Endothelial cell of umbilical vein (primary cell): Measurements from ENCODE around the gene KLF13. TPM values are rescaled to one million over a fixed set of nuclear protein-coding genes. Genes with fewer than 3 reads are reported as not detected.

Source experiments
- BruUV-seq: library from RNA; stranded (reverse); fragments of 400-500 nt; replicated peaks from 2 replicates; lab custom pipeline; 2021; lab: Mats Ljungman, UMichigan
- CTCF ChIA-PET: fragments of 300-600, 350-600 bp; sonication (Branson Sonifier 250); formaldehyde crosslinking; loops from one replicate; lab custom pipeline; 2021; ENCODE audit warnings: antibody characterized with exemption, inconsistent platforms; lab: Charles Lee
- POLR2A ChIA-PET: fragments of 300-600, 350-600 bp; sonication (Branson Sonifier 250); formaldehyde crosslinking; loops from one replicate; lab custom pipeline; 2021; ENCODE audit warnings: antibody characterized with exemption, inconsistent platforms; lab: Charles Lee
- DNase-seq: peaks from one replicate; pipeline ENCODE4 v3.0.0-alpha.2; 2011; ENCODE audit warnings: low read depth, low spot score
- FAIRE-seq: peaks from 2 replicates; lab custom pipeline; 2011; peaks lifted over from hg19 to GRCh38; lab: Jason Lieb, UNC
- H2AFZ ChIP-seq: 2 replicates; pipeline ENCODE4 v1.6.0; 2012; ENCODE audit warnings: low read depth, low read length, control low read depth, inconsistent platforms
- H3K27ac ChIP-seq: 2 replicates; pipeline ENCODE4 v1.5.1; 2011; ENCODE audit warnings: low read depth, mild to moderate bottlenecking, control low read depth, low read length, moderate library complexity; ENCODE audit not compliant: insufficient read depth
- H3K27me3 ChIP-seq, 2 experiments: 2 replicates each; pipeline versions ENCODE4 v1.6.0 to v1.6.1; 2011; ENCODE audit warnings: low read length in 2 of 2, mixed read lengths in 1 of 2; ENCODE audit not compliant: control insufficient read depth in 2 of 2, insufficient read depth in 2 of 2
- H3K36me3 ChIP-seq, 2 experiments: 2 replicates in 1 of 2; 3 replicates in 1 of 2; pipeline ENCODE4 v1.5.1; 2011; ENCODE audit warnings: low read length in 2 of 2, mild to moderate bottlenecking in 1 of 2, moderate library complexity in 1 of 2; ENCODE audit not compliant: control insufficient read depth in 2 of 2, insufficient read depth in 2 of 2; ENCODE audit errors: extremely low read depth in 1 of 2
- H3K4me1 ChIP-seq: 3 replicates; pipeline ENCODE4 v1.5.1; 2011; ENCODE audit warnings: mild to moderate bottlenecking, low read length; ENCODE audit not compliant: control insufficient read depth, insufficient read depth; ENCODE audit errors: extremely low read depth
- H3K4me2 ChIP-seq: 2 replicates; pipeline ENCODE4 v1.6.1; 2011; ENCODE audit warnings: low read length, control low read depth, mixed read lengths; ENCODE audit not compliant: insufficient read depth
- H3K4me3 ChIP-seq, 3 experiments: fragments of 200-600 bp in 1 of 3; sonication (generic), shearing (Covaris generic) in 1 of 3; replicated peaks in 1 of 3; 2 replicates each; pipeline ENCODE4 v1.5.1; 2011 to 2016; ENCODE audit warnings: control low read depth in 3 of 3, low read length in 3 of 3, mild to moderate bottlenecking in 2 of 3, inconsistent platforms in 1 of 3, low read depth in 1 of 3, moderate library complexity in 1 of 3; ENCODE audit not compliant: insufficient read depth in 1 of 3
- H3K79me2 ChIP-seq: 2 replicates; pipeline ENCODE4 v1.6.0; 2012; ENCODE audit warnings: low read length, inconsistent platforms; ENCODE audit not compliant: control insufficient read depth, insufficient read depth
- H3K9ac ChIP-seq: replicated peaks from 2 replicates; pipeline ENCODE3; 2011; ENCODE audit warnings: low read length, control low read depth; ENCODE audit not compliant: insufficient read depth; ENCODE audit errors: extremely low read depth
- H3K9me1 ChIP-seq: replicated peaks from 3 replicates; pipeline ENCODE4 v1.6.0; 2011; ENCODE audit warnings: mild to moderate bottlenecking, low read length; ENCODE audit not compliant: control insufficient read depth, insufficient read depth; ENCODE audit errors: extremely low read depth
- H3K9me3 ChIP-seq: replicated peaks from 2 replicates; pipeline ENCODE4 v1.5.1; 2012; ENCODE audit warnings: low read length, inconsistent platforms; ENCODE audit not compliant: control insufficient read depth, insufficient read depth
- H4K20me1 ChIP-seq: replicated peaks from 2 replicates; pipeline ENCODE3; 2011; ENCODE audit warnings: mild to moderate bottlenecking, low read length; ENCODE audit not compliant: control insufficient read depth, insufficient read depth; ENCODE audit errors: extremely low read depth
- EZH2 ChIP-seq: IDR thresholded peaks from 2 replicates; pipeline ENCODE4 v1.6.1; 2012; ENCODE audit warnings: borderline replicate concordance, low read depth, mild to moderate bottlenecking, moderate library complexity, low read length, inconsistent platforms; ENCODE audit not compliant: severe bottlenecking
- FOS ChIP-seq: IDR thresholded peaks from 2 replicates; pipeline ENCODE4 v1.6.1; 2011; ENCODE audit warnings: mild to moderate bottlenecking, low read length, moderate library complexity, borderline replicate concordance; ENCODE audit not compliant: insufficient read depth
- GATA2 ChIP-seq: IDR thresholded peaks from 2 replicates; pipeline ENCODE4 v1.7.0; 2011; ENCODE audit warnings: low read depth, mild to moderate bottlenecking, moderate library complexity, mixed read lengths, low read length; ENCODE audit not compliant: insufficient read length, insufficient read depth
- JUN ChIP-seq: IDR thresholded peaks from 2 replicates; pipeline ENCODE4 v1.6.1; 2011; ENCODE audit warnings: borderline replicate concordance, low read depth; ENCODE audit not compliant: insufficient read length, insufficient read depth
- MYC ChIP-seq: IDR thresholded peaks from one replicate; pipeline ENCODE4 v1.6.1; 2011; ENCODE audit warnings: mild to moderate bottlenecking, low read depth, low read length
- POLR2A ChIP-seq: IDR thresholded peaks from 2 replicates; pipeline ENCODE4 v1.6.1; 2012; ENCODE audit warnings: low read depth, mild to moderate bottlenecking, control low read depth, low read length
- POLR2AphosphoS5 ChIP-seq: IDR thresholded peaks from 2 replicates; pipeline ENCODE4 v1.6.1; 2012; ENCODE audit warnings: low read depth, mild to moderate bottlenecking, control low read depth, low read length, moderate library complexity; ENCODE audit not compliant: insufficient read depth
- dilution Hi-C: fragments of 300-500 bp; cut with MboI; formaldehyde crosslinking; loops from one replicate; pipeline ENCODE4 v1.15.0; 2019; ENCODE audit warnings: low sequenced_read_pairs; ENCODE audit not compliant: extremely low pct_ligation_motif_present
- intact Hi-C: fragments of 100-400 bp; cut with micrococcal nuclease; formaldehyde crosslinking; loops from one replicate; pipeline ENCODE4 v1.10.0; 2022
- polyA plus RNA-seq, 4 experiments: library from polyadenylated mRNA; depleted of rRNA in 3 of 4; stranded (reverse) in 3 of 4; unstranded in 1 of 4; fragments of >200 nt; gene quantifications; 2 replicates each; pipeline versions ENCODE4 v1.2.1 to v1.2.3, GENCODE V29; 2011 to 2012; ENCODE audit warnings: missing spikeins in 1 of 4
- total RNA-seq: library from RNA; stranded (reverse); gene quantifications from 2 replicates; pipeline ENCODE4 v1.2.3, GENCODE V29; 2021
- TF ChIP-seq, protein P1 (sequence below), 2 donors: IDR thresholded peaks; 1 replicate in 1 of 2; 2 replicates in 1 of 2; pipeline ENCODE4 v1.5.1; 2011; ENCODE audit warnings: low read length in 2 of 2, mild to moderate bottlenecking in 2 of 2, moderate library complexity in 2 of 2, control low read depth in 1 of 2, inconsistent platforms in 1 of 2, low read depth in 1 of 2; ENCODE audit not compliant: insufficient read depth in 1 of 2; ENCODE audit errors: extremely low read depth in 1 of 2
- TF ChIP-seq, protein P2 (sequence below): IDR thresholded peaks from 2 replicates; pipeline ENCODE4 v1.6.1; 2011; ENCODE audit not compliant: insufficient read depth, insufficient read length

Gene KLF13
- total and polyA plus RNA-seq, 2 donors (not counting 3 experiments of a cell fraction or from before 2014, with no cell fraction given), result 10.1 to 31.9 TPM

GRCh38 chr15:31300981-31301672, 25.5 kb upstream of the KLF13 start:
- Histone ChIP-seq H3K36me3 (no peaks in the 10 kb centered on the region), H4K20me1 (no peaks in the 10 kb centered on the region), H3K9me1 (no peaks in the 10 kb centered on the region), H3K9me3 (no peaks in the 10 kb centered on the region), H3K4me2 (no peak overlapping the region), H3K27me3 (peaks cover 6 to 13% of the 10 kb centered on the region in 2 experiments), H2AFZ (no peak overlapping the region), H3K9ac (no peak overlapping the region), H3K4me3 (no peak overlapping the region), H3K4me1 (no peaks in the 10 kb centered on the region), H3K79me2 (no peaks in the 10 kb centered on the region), H3K27ac (no peak overlapping the region)
- BruUV-seq, result no TSS peak
- CTCF ChIA-PET, result no interaction called here
- POLR2A ChIA-PET, result no interaction called here
- dilution Hi-C loops (loop anchor here (25.0 kb wide), 1 partner anchor 89 kb away; no protein-coding TSS in a partner anchor), intact Hi-C loops (no loop called here)
- TF ChIP-seq JUN (no peak), POLR2A (no peak), GATA2 (no peak), POLR2AphosphoS5 (no peak), FOS (no peak), MYC (no peak), EZH2 (no peak)
- TF ChIP-seq, protein P1, sequence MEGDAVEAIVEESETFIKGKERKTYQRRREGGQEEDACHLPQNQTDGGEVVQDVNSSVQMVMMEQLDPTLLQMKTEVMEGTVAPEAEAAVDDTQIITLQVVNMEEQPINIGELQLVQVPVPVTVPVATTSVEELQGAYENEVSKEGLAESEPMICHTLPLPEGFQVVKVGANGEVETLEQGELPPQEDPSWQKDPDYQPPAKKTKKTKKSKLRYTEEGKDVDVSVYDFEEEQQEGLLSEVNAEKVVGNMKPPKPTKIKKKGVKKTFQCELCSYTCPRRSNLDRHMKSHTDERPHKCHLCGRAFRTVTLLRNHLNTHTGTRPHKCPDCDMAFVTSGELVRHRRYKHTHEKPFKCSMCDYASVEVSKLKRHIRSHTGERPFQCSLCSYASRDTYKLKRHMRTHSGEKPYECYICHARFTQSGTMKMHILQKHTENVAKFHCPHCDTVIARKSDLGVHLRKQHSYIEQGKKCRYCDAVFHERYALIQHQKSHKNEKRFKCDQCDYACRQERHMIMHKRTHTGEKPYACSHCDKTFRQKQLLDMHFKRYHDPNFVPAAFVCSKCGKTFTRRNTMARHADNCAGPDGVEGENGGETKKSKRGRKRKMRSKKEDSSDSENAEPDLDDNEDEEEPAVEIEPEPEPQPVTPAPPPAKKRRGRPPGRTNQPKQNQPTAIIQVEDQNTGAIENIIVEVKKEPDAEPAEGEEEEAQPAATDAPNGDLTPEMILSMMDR (IDR thresholded peaks at IDR 0.05; ENCODE audit: extremely low read depth in 1 of 2, insufficient read depth in 1 of 2, low read depth in 1 of 2, low read length in 2 of 2), result no peak
- TF ChIP-seq, protein P2, sequence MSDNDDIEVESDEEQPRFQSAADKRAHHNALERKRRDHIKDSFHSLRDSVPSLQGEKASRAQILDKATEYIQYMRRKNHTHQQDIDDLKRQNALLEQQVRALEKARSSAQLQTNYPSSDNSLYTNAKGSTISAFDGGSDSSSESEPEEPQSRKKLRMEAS, result no peak
- DNase-seq, result no peak
- no peak for FAIRE-seq
